ENCODE data around the gene AHDC1.

DNA sequence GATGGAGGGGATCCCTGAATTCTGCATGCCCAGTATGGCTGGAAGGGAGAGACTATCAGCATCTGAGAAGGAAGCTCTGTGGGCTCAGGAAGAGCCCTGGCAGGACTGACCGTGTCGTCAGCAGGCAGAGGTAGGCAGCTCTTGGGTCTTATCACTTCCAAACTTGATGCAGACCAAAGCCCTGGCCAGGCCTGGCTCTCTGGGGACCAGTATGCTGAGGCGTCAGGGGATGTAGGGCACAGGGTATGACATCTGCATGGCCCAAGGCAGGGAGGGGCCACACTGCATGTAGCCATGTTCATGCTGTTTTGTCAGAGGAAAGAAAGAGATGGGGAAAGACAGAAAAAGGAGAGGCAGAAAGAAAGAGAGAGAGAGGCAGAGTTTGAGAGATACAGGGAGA lies 24.8 kb upstream of the AHDC1 start:
- TF ChIP-seq, protein P1, sequence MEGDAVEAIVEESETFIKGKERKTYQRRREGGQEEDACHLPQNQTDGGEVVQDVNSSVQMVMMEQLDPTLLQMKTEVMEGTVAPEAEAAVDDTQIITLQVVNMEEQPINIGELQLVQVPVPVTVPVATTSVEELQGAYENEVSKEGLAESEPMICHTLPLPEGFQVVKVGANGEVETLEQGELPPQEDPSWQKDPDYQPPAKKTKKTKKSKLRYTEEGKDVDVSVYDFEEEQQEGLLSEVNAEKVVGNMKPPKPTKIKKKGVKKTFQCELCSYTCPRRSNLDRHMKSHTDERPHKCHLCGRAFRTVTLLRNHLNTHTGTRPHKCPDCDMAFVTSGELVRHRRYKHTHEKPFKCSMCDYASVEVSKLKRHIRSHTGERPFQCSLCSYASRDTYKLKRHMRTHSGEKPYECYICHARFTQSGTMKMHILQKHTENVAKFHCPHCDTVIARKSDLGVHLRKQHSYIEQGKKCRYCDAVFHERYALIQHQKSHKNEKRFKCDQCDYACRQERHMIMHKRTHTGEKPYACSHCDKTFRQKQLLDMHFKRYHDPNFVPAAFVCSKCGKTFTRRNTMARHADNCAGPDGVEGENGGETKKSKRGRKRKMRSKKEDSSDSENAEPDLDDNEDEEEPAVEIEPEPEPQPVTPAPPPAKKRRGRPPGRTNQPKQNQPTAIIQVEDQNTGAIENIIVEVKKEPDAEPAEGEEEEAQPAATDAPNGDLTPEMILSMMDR (conservative IDR thresholded peaks at IDR 0.05; ENCODE audit: low read length) = no peak
- no peak for TF ChIP-seq EZH2phosphoT487 (IDR thresholded peaks at IDR 0.05; ENCODE audit: borderline replicate concordance, low read depth, low read length)
